T-helper 2 cell treated with Interferon-gamma antibody and Interleukin-4, amounts not matched to agents 100 ng/mL and 5 ng/mL, for 36 hours (primary cell): ENCODE measurements around the gene CXXC1. TPM values are rescaled to one million over a fixed set of nuclear protein-coding genes. Genes with fewer than 3 reads are reported as not detected.

Experiments
- intact Hi-C: fragments of 100-400 bp; cut with micrococcal nuclease; formaldehyde crosslinking; loops from one replicate; pipeline ENCODE4 v1.15.1; 2023
- total RNA-seq: library from RNA; stranded (reverse); gene quantifications from 2 replicates; pipeline ENCODE4 v1.2.3, GENCODE V29; 2022

Gene CXXC1
- 158 and 162 TPM in 2 replicates for total RNA-seq

- intact Hi-C loops: loop anchor here (1.0 to 10.0 kb wide), 11 partner anchors 11 to 1453 kb away; partner anchors contain the start of genes ACAA2, CFAP53, MEX3C and RPL17
Measured at GRCh38 chr18:50287441-50288347, at the start of gene CXXC1. Gene CXXC1, minus strand, starts transcription at chr18:50287692. Its CDS starts 103 bp downstream, at chr18:50287589.

- intact Hi-C loops: no loop called here
Measured at GRCh38 chr18:50334546-50335152, 47.2 kb upstream of the CXXC1 start.

- intact Hi-C loops: no loop called here
Measured at GRCh38 chr18:50331691-50332090, 44.2 kb upstream of the CXXC1 start.

DNA sequence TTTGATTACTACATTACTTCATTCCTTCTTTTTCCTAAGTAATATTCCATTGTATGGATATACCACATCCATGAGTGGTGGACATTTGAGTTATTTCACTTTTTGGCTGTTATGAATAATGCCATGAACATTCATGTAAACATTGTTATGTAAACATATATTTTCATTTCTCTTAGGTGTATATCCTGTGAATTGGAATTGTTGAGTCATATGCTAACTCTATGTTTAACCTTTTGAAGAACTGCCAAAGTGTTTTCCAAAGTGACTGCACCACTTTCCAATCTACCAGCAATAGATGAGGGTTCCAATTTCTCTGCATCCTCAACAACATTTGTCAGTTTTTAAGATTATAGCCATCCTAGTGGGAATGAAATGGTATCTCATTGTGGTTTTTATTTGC lies 42.7 kb upstream of the CXXC1 start:
- intact Hi-C loops: no loop called here

- intact Hi-C loops: no loop called here
Measured at GRCh38 chr18:50327983-50328382, 40.5 kb upstream of the CXXC1 start.

GRCh38 chr18:50320719-50321118 lies 33.2 kb upstream of the CXXC1 start:
- intact Hi-C loops: loop anchor here (1.0 to 5.0 kb wide), 2 partner anchors 13 to 33 kb away; partner anchors contain the start of gene CXXC1

GRCh38 chr18:50315100-50315871 lies 27.8 kb upstream of the CXXC1 start:
- intact Hi-C loops: no loop called here

DNA sequence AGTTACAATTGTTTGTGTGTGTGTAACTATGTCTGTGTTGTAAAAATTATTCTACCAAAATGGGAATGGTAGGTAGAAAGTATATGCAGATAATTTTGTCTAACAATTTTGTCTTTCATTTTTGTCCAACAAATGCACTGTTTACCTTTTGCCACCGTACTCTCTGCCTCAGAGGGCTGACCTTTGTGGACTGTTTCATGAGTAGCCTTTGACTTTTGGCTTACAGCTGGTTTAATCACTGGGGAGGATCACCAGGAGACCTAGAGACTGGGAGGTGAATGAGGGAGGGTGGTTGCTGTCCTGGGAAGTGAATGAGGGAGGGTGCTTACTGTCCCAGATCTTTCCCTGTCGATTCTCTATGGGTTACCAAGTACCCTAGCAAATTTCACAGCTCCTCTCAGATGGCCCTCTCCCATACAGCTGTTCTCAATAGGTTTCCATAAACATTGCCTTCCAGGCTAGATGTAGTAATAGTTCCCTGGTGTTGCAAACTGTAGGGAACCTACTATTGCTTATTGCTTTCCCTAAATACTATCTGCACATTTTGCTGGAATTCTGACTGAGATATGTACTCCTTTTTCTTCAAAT lies 26.5 kb upstream of the CXXC1 start:
- intact Hi-C loops: no loop called here

GRCh38 chr18:50313031-50313607 lies 25.6 kb upstream of the CXXC1 start:
- intact Hi-C loops: no loop called here

DNA sequence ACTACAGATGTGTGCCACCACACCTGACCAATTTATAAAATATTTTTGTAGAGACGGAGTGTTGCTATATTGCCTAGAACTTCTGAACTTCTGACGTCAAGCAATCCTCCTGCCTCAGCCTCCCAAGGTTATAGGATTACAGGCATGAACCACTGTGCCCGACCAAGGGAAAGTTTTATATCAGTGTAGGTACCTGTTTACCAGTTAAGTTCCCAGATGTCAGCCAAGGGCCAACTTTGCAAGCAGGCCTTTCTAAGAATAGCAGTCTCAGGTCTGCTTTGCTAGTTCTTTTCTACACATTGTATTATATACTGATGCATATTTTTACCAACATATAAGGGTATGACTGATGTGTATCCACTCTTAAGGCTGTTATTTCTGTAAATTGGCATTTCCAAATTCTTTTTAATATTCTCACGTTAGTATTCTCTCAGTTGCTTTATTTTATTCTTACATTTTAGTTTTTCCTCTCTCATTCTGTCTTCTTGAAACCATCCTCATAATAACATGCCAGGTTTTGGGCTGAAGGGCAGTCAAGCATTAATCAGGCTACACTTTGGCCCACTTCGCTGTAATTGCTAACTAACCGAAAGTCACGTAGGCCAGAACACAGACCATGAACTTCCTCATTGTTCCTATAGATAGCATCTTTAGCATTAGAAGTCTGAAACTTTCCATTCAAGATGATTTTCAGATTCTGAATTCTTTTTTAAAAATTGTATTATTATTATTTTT lies 25.0 kb upstream of the CXXC1 start:
- intact Hi-C loops: no loop called here

DNA sequence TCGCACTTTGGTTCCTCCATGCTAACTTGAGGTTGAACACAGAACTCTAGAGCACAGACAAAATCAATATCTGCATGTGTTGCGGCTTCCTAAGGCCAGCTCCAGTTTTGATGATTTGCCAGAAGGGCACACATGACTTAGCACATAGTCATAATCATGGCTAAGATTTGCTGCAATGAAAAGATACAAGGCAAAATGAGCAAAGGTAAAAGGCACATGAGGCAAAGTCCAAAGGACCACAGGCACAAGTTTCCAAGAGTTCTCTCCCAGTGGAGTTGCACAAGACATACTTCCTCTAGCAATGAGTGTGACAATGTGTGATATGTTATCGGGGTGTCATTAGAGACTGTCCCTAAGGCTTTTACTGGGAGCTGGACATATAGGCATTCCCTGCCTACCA lies 24.2 kb upstream of the CXXC1 start:
- intact Hi-C loops: no loop called here

DNA sequence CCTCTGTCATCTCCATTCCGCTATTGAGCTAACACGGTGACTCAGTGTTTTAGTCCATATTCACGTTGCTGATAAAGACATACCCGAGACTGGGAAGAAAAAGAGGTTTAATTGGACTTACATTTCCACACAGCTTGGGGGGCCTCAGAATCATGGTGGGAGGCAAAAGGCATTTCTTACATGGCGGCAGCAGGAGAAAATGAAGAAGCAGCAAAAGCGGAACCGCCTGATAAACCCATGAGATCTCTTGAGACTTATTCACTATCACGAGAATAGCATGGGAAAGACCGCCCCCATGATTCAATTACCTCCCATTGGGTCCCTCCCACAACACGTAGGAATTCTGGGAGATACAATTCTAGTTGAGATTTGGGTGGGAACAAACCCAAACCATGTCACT lies 22.6 kb upstream of the CXXC1 start:
- intact Hi-C loops: no loop called here

DNA sequence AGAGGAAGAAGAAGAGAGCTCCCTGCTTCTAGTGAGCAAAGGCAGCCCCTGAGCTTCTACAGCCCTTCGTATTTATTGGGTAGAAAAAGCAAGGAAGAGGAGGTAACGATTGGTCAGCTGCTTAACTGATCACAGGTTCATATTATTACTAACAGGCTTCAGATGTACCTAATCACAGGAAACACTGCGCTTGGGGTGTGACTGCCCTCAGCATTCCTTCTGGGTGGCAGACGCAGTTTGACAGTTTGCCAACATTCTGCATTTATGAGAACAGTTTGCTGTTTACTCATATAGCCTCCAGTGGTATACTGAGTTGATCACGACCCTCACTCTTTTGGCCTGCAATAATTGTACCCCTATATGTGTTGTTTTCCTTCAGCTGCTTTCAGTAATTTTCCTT lies 21.4 kb upstream of the CXXC1 start:
- intact Hi-C loops: loop anchor here (5.0 kb wide), 2 partner anchors 42 to 497 kb away; partner anchors contain the start of genes ACAA2 and CFAP53

DNA sequence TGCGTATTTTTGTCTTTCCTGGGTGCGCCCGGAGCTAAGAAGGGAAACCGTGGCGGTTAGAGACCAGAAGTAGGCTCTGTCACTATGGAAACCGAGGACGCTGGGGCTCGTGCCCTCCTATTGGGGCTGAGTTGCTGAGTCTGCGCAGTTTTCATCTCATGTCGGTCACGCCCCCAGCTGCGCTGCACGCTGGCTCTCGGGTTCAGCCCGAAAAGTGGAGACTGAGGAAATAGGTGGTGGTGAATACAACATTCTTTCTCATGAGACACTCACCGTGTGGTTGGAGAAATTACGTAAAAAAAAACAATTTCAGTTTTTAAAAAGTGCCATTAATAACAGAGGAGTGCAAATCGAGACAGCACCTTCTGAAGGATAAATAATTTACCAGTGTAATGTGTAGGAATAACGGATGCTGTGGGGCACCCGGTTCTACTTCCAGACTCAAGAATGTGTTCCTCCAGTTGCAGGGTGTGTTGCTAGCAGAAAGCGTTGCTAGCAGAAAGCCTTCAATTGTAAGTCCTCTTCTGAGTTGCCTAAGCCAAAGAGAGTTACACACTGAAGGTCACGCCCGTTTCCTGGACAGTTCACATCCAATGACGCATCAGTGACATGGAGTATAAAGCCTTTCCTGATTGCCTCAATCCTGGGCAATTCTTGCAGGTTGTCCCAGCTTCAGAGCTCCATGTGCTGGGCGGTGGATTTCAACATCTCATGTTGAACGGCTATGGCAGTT lies 20.4 kb upstream of the CXXC1 start:
- intact Hi-C loops: loop anchor here (1.0 to 5.0 kb wide), 7 partner anchors 10 to 496 kb away; partner anchors contain the start of genes ACAA2, CFAP53, CXXC1 and MBD1

DNA sequence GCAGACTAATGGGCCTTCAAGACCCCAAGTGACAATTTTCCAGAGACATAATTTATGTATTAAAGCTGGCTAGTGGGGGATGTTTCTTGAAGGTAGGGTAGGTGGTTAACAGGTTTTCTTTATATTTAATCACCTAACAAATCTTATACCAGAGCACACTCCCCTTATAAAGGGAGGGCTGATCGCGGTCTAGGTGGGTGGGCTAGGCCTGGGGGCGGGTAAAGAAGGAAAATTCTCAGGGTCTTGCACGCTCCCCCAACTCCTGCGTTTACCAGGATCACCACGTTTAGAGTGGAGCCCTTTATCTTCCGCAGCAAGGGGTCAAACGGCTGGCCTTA lies 19.9 kb upstream of the CXXC1 start:
- intact Hi-C loops: loop anchor here (1.0 to 5.0 kb wide), 7 partner anchors 9 to 495 kb away; partner anchors contain the start of genes ACAA2, CFAP53, CXXC1 and MBD1

DNA sequence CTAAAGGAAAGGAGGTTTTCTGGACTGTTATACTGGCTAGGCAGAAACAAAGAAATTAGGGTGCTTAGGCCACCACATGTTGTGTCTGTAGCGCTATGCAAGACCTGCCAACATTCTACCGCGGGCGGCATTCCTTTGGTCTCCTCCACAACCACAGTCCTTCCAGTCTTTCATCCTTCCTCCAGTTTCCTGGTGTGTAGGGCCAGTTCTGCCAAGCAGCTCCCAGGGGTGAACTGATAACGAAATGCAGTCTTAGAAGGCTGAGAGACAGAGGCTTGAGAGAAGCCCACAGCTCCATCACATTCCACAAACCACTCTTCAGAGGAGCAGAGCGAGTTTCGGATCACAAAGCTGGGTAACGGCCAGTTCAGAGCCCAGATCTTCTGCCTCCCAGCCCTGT lies 19.5 kb upstream of the CXXC1 start:
- intact Hi-C loops: loop anchor here (1.0 to 5.0 kb wide), 7 partner anchors 9 to 495 kb away; partner anchors contain the start of genes ACAA2, CFAP53, CXXC1 and MBD1

- intact Hi-C loops: no loop called here
Measured at GRCh38 chr18:50301074-50301473, 13.6 kb upstream of the CXXC1 start.

DNA sequence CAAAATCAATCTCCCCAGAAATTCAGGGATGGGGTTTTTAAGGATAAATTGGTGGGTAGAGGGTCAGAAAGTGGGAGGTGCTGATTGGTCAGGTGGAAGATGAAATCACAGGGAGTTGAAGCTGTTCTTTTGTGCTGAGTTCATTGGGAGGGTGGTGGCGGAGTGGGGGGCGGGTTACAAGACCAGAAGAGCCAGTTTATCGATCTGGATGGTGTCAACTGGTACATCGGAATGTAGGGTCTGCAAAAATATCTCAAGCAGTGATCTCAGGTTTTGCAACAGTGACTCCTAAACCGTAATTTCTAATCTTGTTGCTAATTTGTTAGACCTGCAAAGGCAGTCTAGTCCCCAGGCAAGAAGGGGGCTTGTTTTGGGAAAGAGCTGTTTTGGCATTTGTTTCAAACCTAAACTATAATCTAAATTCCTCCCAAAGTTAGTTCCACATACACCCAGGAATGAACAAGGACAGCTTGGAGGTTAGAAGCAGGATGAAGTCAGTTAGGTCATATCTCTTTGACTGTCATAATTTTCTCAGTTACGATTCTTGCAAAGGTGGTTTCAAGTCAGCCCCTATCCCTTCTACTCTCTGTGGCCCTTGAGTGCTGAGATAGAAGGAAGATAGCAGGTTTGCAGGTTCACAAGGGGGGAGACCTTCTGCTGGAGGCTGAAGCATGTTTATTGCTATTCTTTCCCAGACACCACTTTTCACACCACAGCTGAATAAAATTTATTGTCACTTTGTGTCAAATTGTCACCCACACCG lies 12.3 kb upstream of the CXXC1 start:
- intact Hi-C loops: no loop called here
